Caco-2 (cell line): ENCODE data around the gene LMX1A. TPM values are rescaled to one million over a fixed set of nuclear protein-coding genes. Genes with fewer than 3 reads are reported as not detected.

Experiments used
- BruUV-seq: library from RNA; stranded (reverse); fragments of 400-500 nt; replicated peaks from 2 replicates; lab custom pipeline; 2021; lab: Mats Ljungman, UMichigan
- CTCF ChIA-PET: fragments of 300-600 bp; sonication (Branson Sonifier 250); formaldehyde crosslinking; loops from one replicate; lab custom pipeline; 2022; ENCODE audit warnings: antibody characterized with exemption; lab: Charles Lee
- POLR2A ChIA-PET: fragments of 300-600 bp; sonication (Branson Sonifier 250); formaldehyde crosslinking; loops from one replicate; lab custom pipeline; 2022; ENCODE audit warnings: antibody characterized with exemption; lab: Charles Lee
- DNase-seq, 2 experiments: peaks; one replicate each; pipeline versions ENCODE4 v3.0.0 to v3.0.0-alpha.2; 2020 to 2022
- H3K27me3 ChIP-seq: replicated peaks from 2 replicates; pipeline ENCODE4 v1.6.0; 2011; ENCODE audit warnings: low read length; ENCODE audit not compliant: control insufficient read depth, insufficient read depth
- H3K36me3 ChIP-seq: 2 replicates; pipeline ENCODE4 v1.5.1; 2011; ENCODE audit warnings: low read length; ENCODE audit not compliant: control insufficient read depth, insufficient read depth
- H3K4me1 ChIP-seq: fragments of 250-450 bp; sonication (Bioruptor Pico); 2 replicates; pipeline ENCODE4 v1.5.1; 2020; ENCODE audit warnings: mild to moderate bottlenecking
- H3K4me3 ChIP-seq: 2 replicates; pipeline ENCODE4 v1.5.1; 2011; ENCODE audit warnings: low read depth, mild to moderate bottlenecking, control low read depth, low read length
- H3K9me3 ChIP-seq: fragments of 250-450 bp; sonication (Bioruptor Pico); 2 replicates; pipeline ENCODE4 v1.5.1; 2020; ENCODE audit warnings: mild to moderate bottlenecking, moderate library complexity
- H3K27ac Mint-ChIP-seq: one replicate; pipeline ENCODE4 v1.8.0; 2022; ENCODE audit warnings: mixed read lengths; ENCODE audit not compliant: unreplicated experiment
- H3K27me3 Mint-ChIP-seq: one replicate; pipeline ENCODE4 v1.8.0; 2022; ENCODE audit warnings: mixed read lengths; ENCODE audit not compliant: insufficient read depth, unreplicated experiment
- H3K36me3 Mint-ChIP-seq: one replicate; pipeline ENCODE4 v1.8.0; 2022; ENCODE audit warnings: mild to moderate bottlenecking, mixed read lengths; ENCODE audit not compliant: insufficient read depth, unreplicated experiment
- H3K4me1 Mint-ChIP-seq: one replicate; pipeline ENCODE4 v1.8.0; 2022; ENCODE audit warnings: low read depth, mixed read lengths; ENCODE audit not compliant: unreplicated experiment
- H3K4me3 Mint-ChIP-seq: one replicate; pipeline ENCODE4 v1.8.0; 2022; ENCODE audit warnings: mild to moderate bottlenecking, moderate library complexity, mixed read lengths; ENCODE audit not compliant: unreplicated experiment
- H3K9me3 Mint-ChIP-seq: one replicate; pipeline ENCODE4 v1.8.0; 2022; ENCODE audit warnings: mixed read lengths; ENCODE audit not compliant: unreplicated experiment
- intact Hi-C: fragments of 100-400 bp; cut with micrococcal nuclease; formaldehyde crosslinking; loops from one replicate; pipeline ENCODE4 v1.10.0; 2022; ENCODE audit not compliant: unreplicated experiment
- total RNA-seq: library from RNA; stranded (reverse); gene quantifications from 2 replicates; pipeline ENCODE4 v1.2.3, GENCODE V29; 2022
- TF ChIP-seq, protein P1 (sequence below), 2 experiments: fragments of 200-600 bp in 1 of 2; IDR thresholded peaks; 1 replicate in 1 of 2; 2 replicates in 1 of 2; pipeline versions ENCODE4 v1.5.1 to v1.8.0; 2011 to 2022; ENCODE audit warnings: antibody characterized with exemption in 1 of 2, control low read depth in 1 of 2, inconsistent platforms in 1 of 2, low read depth in 1 of 2, low read length in 1 of 2, mild to moderate bottlenecking in 1 of 2, moderate library complexity in 1 of 2; ENCODE audit not compliant: insufficient read depth in 1 of 2, severe bottlenecking in 1 of 2, unreplicated experiment in 1 of 2

Gene LMX1A
- total RNA-seq, 1 experiment from 2014 or later = not detected

DNA sequence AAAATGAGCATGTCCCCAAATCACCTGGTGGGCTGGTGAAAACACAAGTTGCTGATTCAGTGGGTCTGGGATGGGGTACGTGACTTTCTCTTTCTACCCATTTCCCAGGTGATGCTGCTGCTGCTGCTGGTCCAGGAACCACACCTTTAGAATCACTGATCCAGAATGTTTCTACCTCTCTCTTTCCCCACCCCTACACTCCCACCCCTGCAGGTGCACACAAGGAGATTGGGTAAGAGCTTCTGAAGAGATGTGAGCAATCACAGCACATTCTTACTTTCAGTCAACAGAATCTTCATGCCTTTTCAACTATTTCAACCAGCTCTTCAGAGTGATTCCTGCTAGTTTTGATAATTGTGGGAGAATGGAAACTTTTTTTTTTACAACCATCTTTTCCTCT is 130.9 kb downstream of the LMX1A start:
- H3K9me3 Mint-ChIP-seq = no peaks in the 10 kb centered on the region
- no TSS peak for BruUV-seq
- no peaks in the 10 kb centered on the region for H3K36me3 Mint-ChIP-seq
- peaks cover 7% of the 10 kb centered on the region for H3K27me3 Mint-ChIP-seq
- no peak overlapping the region for H3K27ac Mint-ChIP-seq
- Histone ChIP-seq H3K36me3 (no peaks in the 10 kb centered on the region), H3K9me3 (no peaks in the 10 kb centered on the region), H3K27me3 (no peaks in the 10 kb centered on the region; the same call in 1 of the 2 replicates), H3K4me1 (no peaks in the 10 kb centered on the region), H3K4me3 (no peak overlapping the region)
- ChIA-PET POLR2A (no interaction called here), CTCF (no interaction called here)
- TF ChIP-seq, protein P1, sequence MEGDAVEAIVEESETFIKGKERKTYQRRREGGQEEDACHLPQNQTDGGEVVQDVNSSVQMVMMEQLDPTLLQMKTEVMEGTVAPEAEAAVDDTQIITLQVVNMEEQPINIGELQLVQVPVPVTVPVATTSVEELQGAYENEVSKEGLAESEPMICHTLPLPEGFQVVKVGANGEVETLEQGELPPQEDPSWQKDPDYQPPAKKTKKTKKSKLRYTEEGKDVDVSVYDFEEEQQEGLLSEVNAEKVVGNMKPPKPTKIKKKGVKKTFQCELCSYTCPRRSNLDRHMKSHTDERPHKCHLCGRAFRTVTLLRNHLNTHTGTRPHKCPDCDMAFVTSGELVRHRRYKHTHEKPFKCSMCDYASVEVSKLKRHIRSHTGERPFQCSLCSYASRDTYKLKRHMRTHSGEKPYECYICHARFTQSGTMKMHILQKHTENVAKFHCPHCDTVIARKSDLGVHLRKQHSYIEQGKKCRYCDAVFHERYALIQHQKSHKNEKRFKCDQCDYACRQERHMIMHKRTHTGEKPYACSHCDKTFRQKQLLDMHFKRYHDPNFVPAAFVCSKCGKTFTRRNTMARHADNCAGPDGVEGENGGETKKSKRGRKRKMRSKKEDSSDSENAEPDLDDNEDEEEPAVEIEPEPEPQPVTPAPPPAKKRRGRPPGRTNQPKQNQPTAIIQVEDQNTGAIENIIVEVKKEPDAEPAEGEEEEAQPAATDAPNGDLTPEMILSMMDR (IDR thresholded peaks at IDR 0.05; ENCODE audit: insufficient read depth in 1 of 2, low read depth in 1 of 2, low read length in 1 of 2, severe bottlenecking in 1 of 2, unreplicated experiment in 1 of 2) = no peak
- intact Hi-C loops = no loop called here
- H3K4me3 Mint-ChIP-seq = no peak overlapping the region
- no peaks in the 10 kb centered on the region for H3K4me1 Mint-ChIP-seq
- DNase-seq = no peak

DNA sequence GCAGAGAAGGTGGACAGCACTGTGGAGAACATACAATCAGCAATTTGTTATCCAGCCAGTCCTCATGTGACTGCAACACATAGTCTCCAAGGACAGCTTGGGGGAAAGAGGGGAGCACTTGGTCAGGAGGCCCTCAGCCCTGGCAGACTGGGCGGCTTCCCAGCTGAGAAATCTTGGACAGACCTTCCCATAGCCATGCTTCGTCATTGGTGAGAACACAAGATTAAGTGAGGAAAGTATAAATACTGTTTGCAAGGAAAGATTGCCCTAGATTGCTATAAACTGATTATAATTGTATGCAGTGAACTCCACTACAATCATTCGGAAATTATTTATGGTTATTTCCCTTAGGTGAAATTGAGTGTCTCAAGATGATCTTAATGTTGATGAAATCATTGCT is 131.5 kb downstream of the LMX1A start:
- Mint-ChIP-seq H3K4me1 (no peaks in the 10 kb centered on the region), H3K27me3 (peaks cover 5% of the 10 kb centered on the region), H3K4me3 (no peak overlapping the region), H3K36me3 (no peaks in the 10 kb centered on the region), H3K9me3 (no peaks in the 10 kb centered on the region), H3K27ac (no peak overlapping the region)
- TF ChIP-seq, protein P1 (IDR thresholded peaks at IDR 0.05; ENCODE audit: insufficient read depth in 1 of 2, low read depth in 1 of 2, low read length in 1 of 2, severe bottlenecking in 1 of 2, unreplicated experiment in 1 of 2) = no peak
- H3K36me3 ChIP-seq = no peaks in the 10 kb centered on the region
- intact Hi-C loops = no loop called here
- ChIA-PET CTCF (no interaction called here), POLR2A (no interaction called here)
- BruUV-seq = no TSS peak
- no peaks in the 10 kb centered on the region for H3K4me1 ChIP-seq
- DNase-seq = no peak
- no peaks in the 10 kb centered on the region; the same call in 1 of the 2 replicates for H3K27me3 ChIP-seq
- H3K4me3 ChIP-seq = no peak overlapping the region
- no peaks in the 10 kb centered on the region for H3K9me3 ChIP-seq

DNA sequence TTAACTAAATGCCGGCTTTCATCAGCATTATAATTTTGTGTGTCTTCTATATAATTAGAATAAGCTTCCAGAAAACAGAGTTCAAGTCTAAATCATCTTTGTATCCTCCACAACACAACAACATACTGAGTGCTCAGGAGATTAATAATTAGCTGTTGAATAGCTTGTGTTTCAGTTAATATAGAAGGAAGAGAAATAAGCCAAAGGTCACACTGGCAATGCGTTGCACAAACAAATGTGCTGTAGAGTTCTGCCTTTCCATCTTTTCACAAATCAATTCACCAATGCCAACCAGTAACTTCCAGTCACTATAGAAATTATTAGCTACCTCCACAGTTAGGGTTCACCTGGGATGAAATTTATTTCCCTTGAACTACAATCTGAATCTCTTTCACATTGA is 132.0 kb downstream of the LMX1A start:
- intact Hi-C loops = no loop called here
- CTCF ChIA-PET = no interaction called here

More for the DNA sequence above, 132.0 kb downstream of the LMX1A start:
- Histone ChIP-seq H3K36me3 (no peaks in the 10 kb centered on the region), H3K27me3 (no peaks in the 10 kb centered on the region; the same call in 1 of the 2 replicates), H3K9me3 (no peaks in the 10 kb centered on the region), H3K4me1 (no peaks in the 10 kb centered on the region), H3K4me3 (no peak overlapping the region)
- Mint-ChIP-seq H3K4me1 (no peaks in the 10 kb centered on the region), H3K36me3 (no peaks in the 10 kb centered on the region), H3K4me3 (no peak overlapping the region), H3K27me3 (peaks cover 6% of the 10 kb centered on the region), H3K27ac (no peak overlapping the region), H3K9me3 (no peaks in the 10 kb centered on the region)
- TF ChIP-seq, protein P1 (IDR thresholded peaks at IDR 0.05; ENCODE audit: insufficient read depth in 1 of 2, low read depth in 1 of 2, low read length in 1 of 2, severe bottlenecking in 1 of 2, unreplicated experiment in 1 of 2) = no peak
- BruUV-seq = no TSS peak
- DNase-seq = no peak
- POLR2A ChIA-PET = no interaction called here
